Thoracic aorta (tissue), 2 donors: Measurements from ENCODE around the gene DGKH. TPM values are rescaled to one million over a fixed set of nuclear protein-coding genes. Genes with fewer than 3 reads are reported as not detected.

Experiments
- ATAC-seq: fragments of 150-250 bp; one replicate; pipeline ENCODE4 v1.8.0; 2017; ENCODE audit warnings: low read depth; ENCODE audit not compliant: insufficient number of reproducible peaks, low FRiP score
- DNase-seq: peaks from one replicate; pipeline ENCODE4 v3.0.0-alpha.2; 2020; ENCODE audit warnings: low spot score
- H3K27ac ChIP-seq, 2 donors: fragments of 200-600 bp; sonication (generic); 1 replicate in 1 of 2; 2 replicates in 1 of 2; pipeline ENCODE4 v1.5.1; 2016; ENCODE audit warnings: mild to moderate bottlenecking in 2 of 2, moderate library complexity in 2 of 2
- H3K27me3 ChIP-seq: fragments of 200-600 bp; sonication (generic); replicated peaks from 2 replicates; pipeline ENCODE4 v1.6.0; 2016; ENCODE audit warnings: mild to moderate bottlenecking; ENCODE audit not compliant: insufficient read depth
- H3K36me3 ChIP-seq: fragments of 200-600 bp; sonication (generic); one replicate; pipeline ENCODE4 v1.5.1; 2016
- H3K4me1 ChIP-seq, 2 donors: fragments of 200-600 bp; sonication (generic); 1 replicate in 1 of 2; 2 replicates in 1 of 2; pipeline versions ENCODE4 v1.5.1 to v1.6.0; 2016; ENCODE audit warnings: low read depth in 2 of 2, mild to moderate bottlenecking in 1 of 2; ENCODE audit not compliant: control insufficient read depth in 1 of 2
- H3K4me3 ChIP-seq: fragments of 200-600 bp; sonication (generic); 2 replicates; pipeline ENCODE4 v1.5.1; 2016; ENCODE audit warnings: mild to moderate bottlenecking
- H3K9me3 ChIP-seq: fragments of 200-600 bp; sonication (generic); 2 replicates; pipeline ENCODE4 v1.5.1; 2016
- CTCF ChIP-seq: fragments of 200-600 bp; sonication (generic); IDR thresholded peaks from one replicate; pipeline ENCODE4 v1.5.1; 2019; ENCODE audit warnings: antibody characterized with exemption
- total RNA-seq, 2 donors: library from RNA; depleted of rRNA; stranded (reverse); fragments of >200 nt; gene quantifications; one replicate each; pipeline versions ENCODE4 v1.1.0 to v1.2.3, GENCODE V29; 2016

The DGKH gene
- total RNA-seq, 2 donors from 2014 or later = 18.3 to 37.8 TPM

GRCh38 chr13:42046448-42046847 lies 2.0 kb upstream of the DGKH start:
- no peak overlapping the region for H3K27ac ChIP-seq
- no peaks in the 10 kb centered on the region for H3K36me3 ChIP-seq
- no peak for TF ChIP-seq CTCF
- no peak for ATAC-seq
- no peaks in the 10 kb centered on the region for H3K27me3 ChIP-seq
- H3K4me1 ChIP-seq = peaks cover 4 to 34% of the 10 kb centered on the region in 2 donors
- DNase-seq = no peak
- H3K4me3 ChIP-seq = no peak overlapping the region
- H3K9me3 ChIP-seq = no peaks in the 10 kb centered on the region

- peaks cover 4 to 23% of the 10 kb centered on the region in 2 donors for H3K4me1 ChIP-seq
- DNase-seq = no peak
- no peaks in the 10 kb centered on the region for H3K9me3 ChIP-seq
- no peak for TF ChIP-seq CTCF
- ATAC-seq = no peak
- no peaks in the 10 kb centered on the region for H3K27me3 ChIP-seq
- H3K36me3 ChIP-seq = no peaks in the 10 kb centered on the region
- H3K27ac ChIP-seq = peak overlapping the region; percentile 92 to 93
- H3K4me3 ChIP-seq = peak overlapping the region; percentile 93
These were observed 697 bp upstream of the DGKH start for GRCh38 chr13:42047561-42048341.

GRCh38 chr13:42048684-42049453 lies 421 bp downstream of the DGKH start:
- Histone ChIP-seq H3K36me3 (no peaks in the 10 kb centered on the region), H3K27me3 (no peaks in the 10 kb centered on the region), H3K4me3 (peak overlapping the region; percentile 93), H3K9me3 (no peaks in the 10 kb centered on the region), H3K4me1 (peaks cover 4 to 22% of the 10 kb centered on the region in 2 donors), H3K27ac (peak overlapping the region; percentile 92 to 93)
- no peak for TF ChIP-seq CTCF
- ATAC-seq = peak; percentile 71
- DNase-seq = peak; percentile 50

GRCh38 chr13:42049454-42049813 lies 986 bp downstream of the DGKH start:
- Histone ChIP-seq H3K4me1 (peaks cover 4 to 25% of the 10 kb centered on the region in 2 donors), H3K27me3 (no peaks in the 10 kb centered on the region), H3K27ac (peak overlapping the region; percentile 79 to 87), H3K4me3 (peak overlapping the region; percentile 93), H3K36me3 (no peaks in the 10 kb centered on the region), H3K9me3 (no peaks in the 10 kb centered on the region)
- no peak for TF ChIP-seq CTCF
- DNase-seq = no peak
- peak; percentile 1 for ATAC-seq

GRCh38 chr13:42054798-42055499 lies 6.5 kb downstream of the DGKH start:
- H3K4me1 ChIP-seq = peaks cover 18 to 32% of the 10 kb centered on the region in 2 donors
- no peaks in the 10 kb centered on the region for H3K36me3 ChIP-seq
- H3K9me3 ChIP-seq = peaks cover 3% of the 10 kb centered on the region
- peak overlapping the region; percentile 32 for H3K4me3 ChIP-seq
- ATAC-seq = no peak
- no peak for TF ChIP-seq CTCF
- H3K27me3 ChIP-seq = no peaks in the 10 kb centered on the region
- H3K27ac ChIP-seq = peak overlapping the region; percentile 38 to 49
- no peak for DNase-seq
